Measurements from ENCODE around the gene CXCL14. TPM values are rescaled to one million over a fixed set of nuclear protein-coding genes. Genes with fewer than 3 reads are reported as not detected.
A peak's percentile ranks its signal among the peaks of the same experiment; 100 is the strongest.

Gene CXCL14
- total RNA-seq, 1 donor from 2014 or later: 62.1 TPM

GRCh38 chr5:135582099-135582781 lies 3.4 kb upstream of the CXCL14 start:
- Histone ChIP-seq H3K4me1 (no peaks in the 10 kb centered on the region), H3K36me3 (no peaks in the 10 kb centered on the region), H3K27me3 (no peaks in the 10 kb centered on the region), H3K9me3 (no peaks in the 10 kb centered on the region), H3K27ac (no peak overlapping the region), H3K4me3 (no peak overlapping the region)
- no peak for TF ChIP-seq POLR2A (IDR thresholded peaks at IDR 0.05)
- TF ChIP-seq CTCF (IDR thresholded peaks at IDR 0.05): no peak
- no peak for TF ChIP-seq POLR2AphosphoS5 (IDR thresholded peaks at IDR 0.05; ENCODE audit: insufficient read depth in 1 of 2, low read depth in 1 of 2)
- intact Hi-C loops (cut with DNase I): no loop called here
- no peak for DNase-seq (ENCODE audit: extremely low spot score in 2 of 2)

- intact Hi-C loops (cut with DNase I): no loop called here
- TF ChIP-seq POLR2AphosphoS5 (IDR thresholded peaks at IDR 0.05; ENCODE audit: insufficient read depth in 1 of 2, low read depth in 1 of 2) (no peak), POLR2A (IDR thresholded peaks at IDR 0.05) (no peak), CTCF (IDR thresholded peaks at IDR 0.05) (no peak)
- Histone ChIP-seq H3K4me3 (peak overlapping the region; percentile 39 to 47), H3K27me3 (no peaks in the 10 kb centered on the region), H3K36me3 (no peaks in the 10 kb centered on the region), H3K27ac (peak overlapping the region; percentile 35), H3K4me1 (no peaks in the 10 kb centered on the region), H3K9me3 (no peaks in the 10 kb centered on the region)
- DNase-seq (ENCODE audit: extremely low spot score in 2 of 2): no peak
These were observed 496 bp downstream of the CXCL14 start for GRCh38 chr5:135578305-135578684.

- intact Hi-C loops (cut with DNase I): no loop called here
- peak overlapping the region in 1 of 2 donors; percentile 47 for H3K4me3 ChIP-seq
- no peak for DNase-seq (ENCODE audit: extremely low spot score in 2 of 2)
- H3K36me3 ChIP-seq: no peaks in the 10 kb centered on the region
- H3K27ac ChIP-seq: peak overlapping the region; percentile 10
- no peaks in the 10 kb centered on the region for H3K27me3 ChIP-seq
- no peak for TF ChIP-seq POLR2AphosphoS5 (IDR thresholded peaks at IDR 0.05; ENCODE audit: insufficient read depth in 1 of 2, low read depth in 1 of 2)
- TF ChIP-seq POLR2A (IDR thresholded peaks at IDR 0.05): no peak
- no peak for TF ChIP-seq CTCF (IDR thresholded peaks at IDR 0.05)
- no peaks in the 10 kb centered on the region for H3K9me3 ChIP-seq
- H3K4me1 ChIP-seq: no peaks in the 10 kb centered on the region
These were observed 1.4 kb downstream of the CXCL14 start for GRCh38 chr5:135577421-135577820.

- TF ChIP-seq POLR2A (IDR thresholded peaks at IDR 0.05) (no peak), POLR2AphosphoS5 (IDR thresholded peaks at IDR 0.05; ENCODE audit: insufficient read depth in 1 of 2, low read depth in 1 of 2) (no peak), CTCF (IDR thresholded peaks at IDR 0.05) (no peak)
- intact Hi-C loops (cut with DNase I): no loop called here
- no peak for DNase-seq (ENCODE audit: extremely low spot score in 2 of 2)
- Histone ChIP-seq H3K27ac (no peak overlapping the region), H3K4me1 (no peaks in the 10 kb centered on the region), H3K4me3 (peak overlapping the region in 1 of 2 donors; percentile 47), H3K27me3 (no peaks in the 10 kb centered on the region), H3K9me3 (no peaks in the 10 kb centered on the region), H3K36me3 (no peaks in the 10 kb centered on the region)
These were observed 2.7 kb downstream of the CXCL14 start for GRCh38 chr5:135576075-135576599.

- intact Hi-C loops (cut with DNase I): no loop called here
- H3K27ac ChIP-seq: no peak overlapping the region
- no peak overlapping the region for H3K4me3 ChIP-seq
- TF ChIP-seq POLR2A (IDR thresholded peaks at IDR 0.05) (no peak), POLR2AphosphoS5 (IDR thresholded peaks at IDR 0.05; ENCODE audit: insufficient read depth in 1 of 2, low read depth in 1 of 2) (no peak), CTCF (IDR thresholded peaks at IDR 0.05) (no peak)
- no peaks in the 10 kb centered on the region for H3K27me3 ChIP-seq
- H3K9me3 ChIP-seq: no peaks in the 10 kb centered on the region
- H3K4me1 ChIP-seq: no peaks in the 10 kb centered on the region
- no peak for DNase-seq (ENCODE audit: extremely low spot score in 2 of 2)
- H3K36me3 ChIP-seq: no peaks in the 10 kb centered on the region
These were observed 4.3 kb downstream of the CXCL14 start for GRCh38 chr5:135574493-135574892.
